Right lung (tissue), 5 donors: ENCODE data around the gene IFIT2. TPM values are rescaled to one million over a fixed set of nuclear protein-coding genes. Genes with fewer than 3 reads are reported as not detected.
A peak's percentile ranks its signal among the peaks of the same experiment; 100 is the strongest.
"Not testable (repeated sequence)": the region's sequence is repeated elsewhere in the genome, so short reads cannot be mapped to it uniquely, and the experiment has no call there.

ENCODE experiments used
- DNase-seq, 2 donors: peaks; one replicate each; pipeline ENCODE4 v3.0.0-alpha.2; 2013
- polyA plus RNA-seq, 5 donors: library from polyadenylated mRNA; unstranded; fragments of 120-200 nt; gene quantifications; one replicate each; pipeline versions ENCODE4 v1.2.1 to v1.2.3, GENCODE V29; 2013; ENCODE audit warnings: inconsistent platforms in 1 of 5, low replicate concordance in 1 of 5; ENCODE audit not compliant: insufficient read length in 5 of 5, insufficient read depth in 1 of 5

Gene IFIT2
- polyA plus RNA-seq, 5 donors, result 8.3 to 15.4 (median 14.0) TPM

GRCh38 chr10:89337484-89337883, 35.6 kb downstream of the IFIT2 start:
- DNase-seq, result no peak

- no peak for DNase-seq
Observed at GRCh38 chr10:89338713-89339112, 36.9 kb downstream of the IFIT2 start.

- no peak for DNase-seq
Observed at GRCh38 chr10:89339875-89340274, 38.0 kb downstream of the IFIT2 start.

DNA sequence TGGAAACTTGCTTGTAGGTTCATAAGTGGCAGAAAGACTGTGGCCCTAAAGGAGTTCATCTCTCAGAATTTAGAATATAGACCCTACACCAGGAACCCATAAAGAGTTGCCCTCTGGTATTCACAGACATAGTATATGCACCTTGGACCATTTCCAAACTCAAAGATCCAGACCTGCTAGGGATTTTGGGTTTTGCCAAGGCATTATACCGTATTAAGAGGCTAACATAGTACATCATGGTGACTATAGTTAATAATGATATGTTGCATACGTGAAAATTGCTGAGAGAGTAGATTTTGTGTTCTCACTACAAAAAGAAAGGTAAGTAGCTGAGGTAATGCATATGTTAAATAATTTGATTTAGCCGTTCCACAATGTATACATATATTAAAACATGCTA, 39.8 kb downstream of the IFIT2 start:
- no peak for DNase-seq

DNA sequence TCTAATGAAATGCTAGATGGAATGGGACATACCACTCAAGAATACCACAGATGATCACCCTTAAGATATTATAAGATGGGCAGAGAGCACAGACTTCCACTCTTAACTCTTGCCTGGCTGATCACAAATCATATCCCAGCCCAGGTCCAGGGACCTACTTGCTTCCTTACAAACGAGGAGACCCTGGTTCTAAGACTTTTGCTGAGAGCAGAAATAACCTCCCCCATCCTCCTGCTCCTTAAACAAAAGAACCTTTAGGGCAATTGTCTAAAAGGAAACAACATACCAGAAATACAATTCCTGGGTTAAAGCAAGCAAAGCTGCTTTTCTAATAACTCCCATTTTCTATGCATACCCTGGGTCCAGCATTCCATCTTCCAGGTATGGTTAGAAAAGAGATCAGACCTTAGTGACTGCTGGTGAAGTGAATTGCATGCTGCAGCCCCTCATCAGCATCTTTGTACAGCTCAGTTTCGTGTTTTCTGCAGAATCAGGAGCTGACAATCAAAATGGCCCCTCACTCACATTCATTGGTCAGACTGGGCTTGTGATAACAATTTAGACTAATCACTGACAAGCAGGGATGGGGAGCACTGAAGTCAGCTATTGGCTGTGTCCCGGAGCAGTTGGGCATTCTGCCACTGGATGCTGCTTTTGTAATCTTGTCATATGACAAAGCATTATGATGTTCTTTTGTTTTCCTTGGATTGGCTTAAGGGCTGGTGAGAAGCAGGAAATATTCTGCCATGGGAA, 40.5 kb downstream of the IFIT2 start:
- no peak for DNase-seq

DNA sequence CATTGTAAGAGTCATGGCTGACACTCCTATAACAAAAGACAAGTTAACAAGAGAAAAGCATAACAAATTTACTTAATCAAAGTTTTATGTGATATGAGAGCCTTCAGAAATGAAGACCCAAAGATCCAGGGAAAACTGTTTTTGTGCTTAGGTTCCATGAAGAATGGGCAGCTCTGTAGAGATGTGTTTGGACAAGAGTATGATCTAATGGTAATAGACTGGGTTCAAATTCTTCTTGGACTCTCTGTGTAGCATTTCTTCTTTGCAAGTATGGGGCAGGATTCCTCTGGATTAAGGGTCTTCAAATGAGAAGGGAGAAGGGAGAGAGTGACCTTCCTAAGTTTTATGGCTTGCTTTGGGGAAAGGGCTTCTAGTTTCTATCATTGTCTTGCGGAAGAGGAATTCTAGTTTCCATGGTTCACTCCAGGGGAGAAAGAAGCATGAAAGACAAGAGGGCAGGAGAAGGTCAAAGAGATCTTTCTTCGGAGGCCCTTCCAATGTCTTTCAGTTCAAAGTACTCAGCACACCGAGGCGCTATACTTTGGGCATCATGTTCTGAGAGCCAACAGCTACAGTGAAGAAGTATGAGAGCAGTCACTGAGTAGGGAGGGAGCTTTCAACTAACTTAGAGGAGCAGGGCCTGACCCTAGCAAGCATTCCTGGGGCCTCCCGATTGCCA, 41.4 kb downstream of the IFIT2 start:
- no peak for DNase-seq

DNA sequence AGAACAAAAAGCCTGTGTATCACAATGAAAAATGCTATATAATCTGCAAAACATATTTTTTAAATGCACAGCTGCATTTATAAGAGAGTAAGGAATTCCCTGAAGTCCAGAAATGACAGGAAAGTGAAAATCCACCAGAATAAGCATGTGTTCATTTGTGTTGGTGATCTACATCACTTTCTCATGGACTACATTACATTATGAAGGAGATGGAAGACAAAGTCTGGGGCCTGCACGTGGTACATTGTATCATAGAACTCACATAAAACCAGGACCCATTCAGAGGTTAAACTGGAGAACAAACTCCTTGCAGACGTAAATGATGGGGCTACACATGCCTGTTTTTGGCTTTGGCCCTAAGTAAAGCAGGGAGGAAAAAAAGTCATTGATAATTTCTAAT, 42.3 kb downstream of the IFIT2 start:
- DNase-seq, result no peak

DNA sequence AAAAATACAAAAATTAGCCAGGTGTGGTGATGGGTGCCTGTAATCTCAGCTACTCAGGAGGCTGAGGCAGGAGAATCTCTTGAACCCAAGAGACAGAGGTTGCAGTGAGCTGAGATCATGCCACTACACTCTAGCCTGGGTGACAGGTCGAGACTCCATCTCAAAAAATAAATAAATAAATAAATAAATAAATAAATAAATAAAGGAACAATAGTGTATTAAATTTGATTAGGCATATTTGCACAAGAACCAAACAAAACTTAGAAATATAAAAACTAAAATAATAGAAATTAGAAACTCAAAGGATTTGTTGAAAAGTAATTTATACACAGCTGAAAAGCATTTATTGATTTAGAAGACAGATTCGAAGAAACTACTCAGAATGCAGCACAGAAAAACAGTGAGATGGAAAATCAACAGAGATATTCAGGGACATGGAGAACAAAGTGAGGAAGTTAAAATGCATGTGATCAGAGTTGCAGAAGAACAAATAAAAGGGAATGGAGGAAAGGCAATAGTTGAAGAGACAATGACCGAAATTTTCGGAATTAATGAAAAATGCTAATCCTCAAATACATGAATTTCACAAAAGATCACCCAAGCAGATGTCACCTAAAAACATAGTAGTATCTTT, 43.6 kb downstream of the IFIT2 start:
- no peak for DNase-seq

- no peak for DNase-seq
Observed at GRCh38 chr10:89346405-89347254, 44.8 kb downstream of the IFIT2 start.

GRCh38 chr10:89347701-89348457, 46.0 kb downstream of the IFIT2 start:
- no peak for DNase-seq

- no peak for DNase-seq
Observed at GRCh38 chr10:89348481-89348880, 46.6 kb downstream of the IFIT2 start.

DNA sequence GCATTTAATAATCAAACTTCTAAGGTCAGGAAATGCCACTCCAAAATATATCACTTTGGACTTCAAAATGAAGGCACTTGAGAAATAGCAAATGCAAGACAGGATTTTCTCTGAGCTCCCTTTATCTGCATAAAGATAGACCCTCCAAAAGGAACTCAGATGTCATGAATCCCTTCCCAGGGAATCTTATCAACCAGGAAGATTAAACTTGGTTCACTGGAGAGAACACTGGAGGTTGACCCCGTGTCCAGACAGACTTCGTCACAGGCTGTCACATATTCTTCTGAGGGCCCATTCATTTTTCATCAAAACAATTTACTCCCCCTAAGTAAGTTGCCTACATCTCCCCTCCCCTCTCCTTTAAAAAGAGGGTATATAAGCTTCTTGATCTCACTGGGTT, 47.1 kb downstream of the IFIT2 start:
- DNase-seq, result no peak

DNA sequence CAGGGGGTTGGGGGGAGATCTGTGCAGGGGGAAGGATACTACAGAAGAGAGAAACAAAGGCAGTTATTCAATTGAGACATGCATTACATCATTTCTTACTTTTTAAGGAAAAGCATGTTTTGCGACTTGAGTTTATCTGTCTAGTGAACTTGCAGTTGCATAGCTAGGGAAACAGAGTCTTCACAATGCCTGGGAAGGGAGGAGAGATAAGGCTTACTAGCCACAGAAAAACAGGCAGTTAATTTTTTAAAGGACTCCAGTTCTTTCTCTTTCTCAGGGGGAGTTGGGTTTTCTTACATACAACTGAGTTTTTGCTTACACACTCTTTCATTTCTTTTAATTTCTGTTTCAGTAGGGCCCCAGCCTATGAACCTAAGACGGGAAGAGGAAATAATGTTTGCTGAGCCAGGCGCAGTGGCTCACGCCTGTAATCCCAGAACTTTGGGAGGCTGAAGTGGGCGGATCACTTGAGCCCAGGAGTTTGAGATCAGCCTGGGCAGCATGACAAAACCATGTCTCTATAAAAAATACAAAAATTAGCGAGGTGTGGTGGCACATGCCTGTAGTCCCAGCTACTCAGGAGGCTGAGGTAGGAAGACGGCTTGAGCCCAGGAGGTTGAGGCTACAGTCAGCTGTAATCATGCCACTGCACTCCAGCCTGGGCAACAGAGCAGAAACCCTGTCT, 48.9 kb downstream of the IFIT2 start:
- DNase-seq, result not testable (repeated sequence)

- no peak for DNase-seq
Observed at GRCh38 chr10:89351412-89351779, 49.5 kb downstream of the IFIT2 start.

GRCh38 chr10:89351780-89352597, 50.1 kb downstream of the IFIT2 start:
- DNase-seq, result peak in 1 of 2 donors; percentile 73

- DNase-seq, result no peak
Observed at GRCh38 chr10:89352802-89353201, 51.0 kb downstream of the IFIT2 start.

- no peak for DNase-seq
Observed at GRCh38 chr10:89355394-89355931, 53.6 kb downstream of the IFIT2 start.

DNA sequence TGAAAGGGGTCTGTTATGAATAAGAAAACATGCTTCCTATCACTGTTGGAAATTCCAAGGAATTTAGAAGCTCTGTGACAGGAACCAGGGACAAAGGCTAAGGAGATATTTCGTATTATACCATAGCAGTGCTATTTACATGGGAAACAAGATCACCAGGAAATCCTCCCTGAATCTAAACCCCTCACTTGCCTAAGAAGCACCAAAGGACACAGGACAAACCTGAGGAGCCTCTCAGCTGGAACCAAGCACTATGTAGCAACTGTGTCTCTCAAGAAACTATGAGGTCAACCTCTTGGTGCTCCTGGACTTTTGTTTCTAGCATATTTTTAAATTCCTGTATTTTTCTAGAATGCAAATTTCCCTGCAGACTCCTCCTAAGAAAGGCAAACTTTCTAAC, 55.2 kb downstream of the IFIT2 start:
- DNase-seq, result no peak

DNA sequence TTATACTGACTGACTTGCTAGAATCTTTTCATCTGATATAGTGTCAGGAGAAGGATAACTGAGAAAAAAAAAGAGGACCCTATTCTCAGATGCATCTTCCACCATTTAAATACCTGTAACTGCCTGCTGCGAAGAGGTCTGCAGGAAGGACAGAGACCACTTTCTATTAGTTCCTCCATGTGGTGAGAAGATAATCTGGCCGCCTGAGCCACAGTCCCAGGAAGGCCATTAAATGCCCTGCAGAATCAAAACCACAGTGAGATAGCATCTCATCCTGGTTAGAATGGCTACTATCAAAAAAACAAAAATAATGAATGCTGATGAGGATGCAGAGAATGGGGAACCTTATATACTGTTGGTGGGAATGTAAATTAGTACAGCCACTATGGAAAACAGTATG, 56.1 kb downstream of the IFIT2 start:
- no peak for DNase-seq
